ENCODE data around the gene SHANK3.

DNA sequence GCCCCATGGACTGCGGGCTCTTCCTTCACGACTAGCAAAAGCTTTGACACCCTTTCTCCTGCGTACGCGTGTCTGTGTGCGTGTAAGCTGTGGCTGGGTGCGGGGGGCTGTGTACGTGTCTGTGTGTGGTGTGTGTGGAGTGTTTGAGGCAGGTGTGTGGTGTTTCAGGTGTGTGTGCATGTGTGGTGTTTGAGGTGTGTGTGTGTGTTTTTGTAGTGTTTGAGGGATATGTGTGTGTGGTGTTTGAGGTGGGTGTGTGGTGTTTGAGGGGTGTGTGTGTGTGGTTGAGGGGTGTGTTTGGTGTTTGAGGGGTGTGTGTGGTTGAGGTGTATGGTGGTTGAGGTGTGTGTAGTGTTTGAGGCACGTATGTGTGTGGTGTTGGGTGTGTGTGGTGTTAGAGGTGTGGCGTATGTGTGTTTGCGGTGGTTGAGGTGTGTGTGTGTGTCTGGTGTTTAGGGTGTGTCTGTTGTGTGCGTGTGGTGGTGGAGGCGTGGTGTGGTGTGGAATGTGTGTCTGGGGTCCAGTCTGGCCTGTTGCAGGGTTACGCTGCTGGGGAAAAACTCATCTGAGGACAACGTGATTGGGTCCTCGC is 44.0 kb upstream of the SHANK3 start:
- TF ChIP-seq POLR2A (IDR thresholded peaks at IDR 0.05) (no peak), CTCF (IDR thresholded peaks at IDR 0.05) (no peak)
